HCEC 1CT (cell line): ENCODE measurements around the gene P4HB.

Experiments used
- DNase-seq: peaks from one replicate; pipeline ENCODE4 v3.0.0-alpha.2; 2017

The P4HB gene

GRCh38 chr17:81808778-81809555, 51.4 kb downstream of the P4HB start:
- peak; percentile 4 for DNase-seq

- DNase-seq: no peak
Observed at GRCh38 chr17:81807839-81808238, 52.5 kb downstream of the P4HB start.

GRCh38 chr17:81807210-81807719, 53.1 kb downstream of the P4HB start:
- DNase-seq: no peak

GRCh38 chr17:81806461-81807209, 53.7 kb downstream of the P4HB start:
- no peak for DNase-seq

DNA sequence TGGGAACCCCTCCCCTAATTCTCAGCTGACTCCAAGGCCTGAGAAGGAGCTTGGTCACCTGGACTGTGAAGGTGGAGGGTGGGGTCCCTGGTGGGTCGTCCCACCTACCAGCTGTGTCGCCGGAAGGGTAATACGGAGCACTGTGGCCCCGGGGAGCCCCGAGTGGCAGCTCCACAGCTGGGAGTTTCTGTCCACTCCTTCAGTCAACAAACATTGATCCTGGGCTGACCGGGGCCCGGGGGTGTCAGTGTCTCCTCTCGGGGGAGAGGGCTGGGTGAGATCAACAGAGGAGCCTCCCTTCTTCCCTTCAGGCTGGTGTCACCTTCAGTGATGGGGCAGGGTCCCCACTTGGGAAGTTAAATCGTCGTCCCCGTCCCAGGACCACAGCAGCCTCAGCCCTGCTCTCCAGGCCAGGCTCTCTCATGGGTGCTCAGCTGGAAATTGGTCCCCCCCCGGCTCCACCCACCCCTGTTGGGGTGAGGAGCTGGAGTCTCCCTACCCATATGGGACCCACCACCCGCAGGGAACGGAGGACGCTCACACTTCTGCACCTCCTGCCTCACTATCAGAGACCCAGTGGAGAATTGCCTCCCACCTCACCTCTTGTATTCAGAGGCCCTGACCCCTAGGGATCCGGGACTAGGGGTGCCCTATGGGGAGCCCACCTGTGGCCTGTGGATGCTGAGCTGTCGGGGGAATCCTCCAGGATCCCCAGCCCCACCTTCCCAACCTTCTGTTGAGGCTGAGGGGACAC, 54.5 kb downstream of the P4HB start:
- DNase-seq: no peak

- DNase-seq: no peak
Observed at GRCh38 chr17:81804559-81805399, 55.6 kb downstream of the P4HB start.

DNA sequence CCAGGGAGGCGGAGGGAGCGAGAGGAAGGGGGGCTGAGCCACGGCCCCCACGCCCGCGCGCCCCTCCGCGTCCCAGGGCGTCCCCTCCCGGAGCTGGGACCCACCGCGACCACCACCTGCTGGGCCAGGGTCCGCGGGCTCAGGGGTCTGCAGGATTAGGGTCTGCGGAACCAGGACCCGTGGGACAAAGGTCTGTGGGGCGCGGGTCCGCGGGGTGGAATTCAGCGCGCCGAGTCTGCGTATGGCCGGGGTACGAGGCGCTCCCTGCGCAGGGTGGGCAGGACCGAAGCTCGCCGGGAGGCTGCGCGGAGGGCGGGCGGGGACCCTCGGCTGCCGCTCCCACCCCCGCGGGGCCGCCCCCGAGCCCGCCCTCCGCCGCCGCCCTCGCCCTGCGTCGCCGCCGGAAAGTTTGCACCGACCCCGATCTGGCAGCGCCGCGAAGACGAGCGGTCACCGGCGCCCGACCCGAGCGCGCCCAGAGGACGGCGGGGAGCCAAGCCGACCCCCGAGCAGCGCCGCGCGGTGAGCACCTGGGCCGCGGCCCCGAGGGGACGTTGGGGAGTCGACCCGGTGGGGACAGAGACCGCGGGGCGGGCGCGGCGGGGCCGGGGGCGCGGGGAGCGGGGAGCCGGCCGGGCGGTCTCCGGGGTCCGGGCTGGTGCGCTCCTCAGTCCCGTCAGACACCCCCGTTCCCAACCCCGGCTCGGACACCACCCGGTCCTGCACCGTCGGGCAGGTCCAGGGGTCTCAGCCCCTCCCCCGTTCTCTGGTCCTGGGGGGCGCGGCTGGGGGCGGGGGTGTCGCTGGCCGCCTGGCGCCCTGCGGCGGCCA, 56.4 kb downstream of the P4HB start, which contains the start of gene GCGR:
Gene GCGR (plus strand): TSS at position 423 of the 831 bp plus-strand sequence. CDS start 4,869 bp downstream, outside the sequence.
- DNase-seq: no peak

DNA sequence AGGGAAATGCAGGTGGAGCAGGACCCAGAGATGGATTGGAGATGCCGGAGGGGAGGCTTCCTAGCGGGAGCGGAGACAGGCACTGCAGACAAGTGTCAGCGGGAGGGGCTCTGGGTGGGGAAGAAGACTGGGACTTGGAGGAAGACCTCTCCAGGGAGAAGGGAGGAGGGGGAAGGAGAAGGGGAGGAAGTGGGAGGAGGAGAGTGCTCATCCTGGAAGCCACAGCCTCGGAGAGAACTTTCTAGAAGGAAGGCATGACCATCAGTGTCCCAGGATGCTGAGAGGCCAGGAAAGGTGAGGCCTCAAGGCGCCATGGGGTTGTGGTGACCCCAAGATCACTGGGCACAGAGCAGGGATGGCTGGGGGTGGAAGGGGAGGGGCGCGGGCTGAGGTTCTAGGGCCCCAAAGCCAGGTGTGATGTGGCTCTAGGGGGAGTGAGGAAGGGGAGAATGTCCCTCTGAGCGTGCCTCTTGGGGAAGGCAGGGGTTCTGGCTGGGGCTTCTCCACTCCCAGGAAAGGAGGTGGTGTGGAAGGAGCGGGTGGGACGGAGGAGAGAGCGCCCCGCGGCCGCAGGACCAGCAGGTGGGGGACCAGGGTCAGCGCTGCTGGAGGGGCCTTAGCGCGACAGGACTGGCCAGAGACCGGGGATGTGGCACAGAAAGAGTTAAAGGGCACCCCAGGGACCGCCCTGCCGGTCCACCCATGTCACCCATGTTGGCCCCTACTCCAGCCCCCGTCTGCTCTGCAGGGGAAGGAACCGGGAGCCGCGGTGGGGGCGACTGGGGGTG, 57.3 kb downstream of the P4HB start:
- DNase-seq: no peak

DNA sequence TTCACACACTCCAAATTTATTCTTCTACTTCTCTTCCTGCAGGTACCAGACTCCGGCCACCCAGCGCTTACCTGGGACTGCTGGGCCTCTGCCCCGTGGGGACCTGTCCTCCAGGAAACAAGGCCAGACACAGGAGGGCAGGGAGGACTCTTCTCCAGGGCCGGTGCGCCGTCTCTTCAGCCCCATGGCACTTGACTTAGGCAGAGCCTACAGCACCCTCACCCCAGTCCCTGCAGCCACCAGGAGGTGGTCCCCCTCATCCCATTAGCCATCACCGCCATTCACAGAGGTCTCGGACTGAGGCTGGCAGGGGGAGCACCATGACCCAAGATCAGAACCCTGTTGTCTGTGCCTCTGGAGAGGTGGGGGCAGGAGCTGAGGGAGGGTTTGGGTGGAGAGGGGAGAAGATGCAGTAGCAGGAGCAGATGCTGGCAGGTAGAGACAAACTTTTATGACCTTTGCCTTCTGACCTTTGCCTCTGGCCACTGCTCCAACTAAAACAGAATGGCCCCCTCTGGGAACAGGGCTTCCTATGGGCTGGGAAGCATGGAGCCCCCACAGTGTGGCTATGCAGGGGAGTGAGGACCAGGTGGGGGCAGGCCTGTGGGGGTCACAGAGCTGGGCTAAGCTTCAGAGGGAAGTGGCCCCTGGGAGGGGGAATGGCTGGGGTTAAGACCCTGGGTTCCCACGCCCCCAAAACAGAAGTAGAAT, 58.1 kb downstream of the P4HB start:
- no peak for DNase-seq

- no peak for DNase-seq
Observed at GRCh38 chr17:81801327-81801726, 59.0 kb downstream of the P4HB start.

- DNase-seq: no peak
Observed at GRCh38 chr17:81794509-81794908, 65.8 kb downstream of the P4HB start.

- no peak for DNase-seq
Observed at GRCh38 chr17:81794074-81794476, 66.3 kb downstream of the P4HB start.
